ENCODE measurements around the gene DCDC1.

DCDC1 gene

GRCh38 chr11:30926130-30926529 is 443.4 kb downstream of the DCDC1 start:
- TF ChIP-seq, protein P1, sequence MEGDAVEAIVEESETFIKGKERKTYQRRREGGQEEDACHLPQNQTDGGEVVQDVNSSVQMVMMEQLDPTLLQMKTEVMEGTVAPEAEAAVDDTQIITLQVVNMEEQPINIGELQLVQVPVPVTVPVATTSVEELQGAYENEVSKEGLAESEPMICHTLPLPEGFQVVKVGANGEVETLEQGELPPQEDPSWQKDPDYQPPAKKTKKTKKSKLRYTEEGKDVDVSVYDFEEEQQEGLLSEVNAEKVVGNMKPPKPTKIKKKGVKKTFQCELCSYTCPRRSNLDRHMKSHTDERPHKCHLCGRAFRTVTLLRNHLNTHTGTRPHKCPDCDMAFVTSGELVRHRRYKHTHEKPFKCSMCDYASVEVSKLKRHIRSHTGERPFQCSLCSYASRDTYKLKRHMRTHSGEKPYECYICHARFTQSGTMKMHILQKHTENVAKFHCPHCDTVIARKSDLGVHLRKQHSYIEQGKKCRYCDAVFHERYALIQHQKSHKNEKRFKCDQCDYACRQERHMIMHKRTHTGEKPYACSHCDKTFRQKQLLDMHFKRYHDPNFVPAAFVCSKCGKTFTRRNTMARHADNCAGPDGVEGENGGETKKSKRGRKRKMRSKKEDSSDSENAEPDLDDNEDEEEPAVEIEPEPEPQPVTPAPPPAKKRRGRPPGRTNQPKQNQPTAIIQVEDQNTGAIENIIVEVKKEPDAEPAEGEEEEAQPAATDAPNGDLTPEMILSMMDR (IDR thresholded peaks at IDR 0.05; ENCODE audit: low read length, missing control alignments), result no peak
- DNase-seq (ENCODE audit: low read depth), result no peak
- no peak overlapping the region for H3K4me3 ChIP-seq (replicated peaks; ENCODE audit: low read depth, low read length)

DNA sequence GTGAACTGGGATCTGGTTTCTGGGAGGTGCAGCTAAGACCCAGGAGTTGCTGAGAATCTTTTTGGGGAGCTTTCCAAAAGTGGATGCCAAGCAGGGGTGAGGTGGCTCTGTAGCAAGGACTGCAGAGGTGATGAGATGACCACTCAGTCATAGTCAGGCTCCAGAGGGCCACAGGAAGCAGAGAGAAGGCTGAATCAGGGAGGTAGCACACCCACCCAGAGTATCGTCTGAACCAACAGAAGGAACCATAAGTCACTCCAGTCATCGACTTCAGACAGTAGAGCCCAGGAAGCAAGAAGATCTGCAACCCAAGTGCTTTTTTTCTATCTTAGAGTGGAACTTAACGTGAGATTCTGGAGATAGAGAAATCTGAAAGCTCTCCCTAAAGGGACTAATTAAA is 447.7 kb downstream of the DCDC1 start:
- H3K4me3 ChIP-seq (replicated peaks; ENCODE audit: low read depth, low read length), result no peak overlapping the region
- no peak for DNase-seq (ENCODE audit: low read depth)
- TF ChIP-seq, protein P1 (IDR thresholded peaks at IDR 0.05; ENCODE audit: low read length, missing control alignments), result no peak

DNA sequence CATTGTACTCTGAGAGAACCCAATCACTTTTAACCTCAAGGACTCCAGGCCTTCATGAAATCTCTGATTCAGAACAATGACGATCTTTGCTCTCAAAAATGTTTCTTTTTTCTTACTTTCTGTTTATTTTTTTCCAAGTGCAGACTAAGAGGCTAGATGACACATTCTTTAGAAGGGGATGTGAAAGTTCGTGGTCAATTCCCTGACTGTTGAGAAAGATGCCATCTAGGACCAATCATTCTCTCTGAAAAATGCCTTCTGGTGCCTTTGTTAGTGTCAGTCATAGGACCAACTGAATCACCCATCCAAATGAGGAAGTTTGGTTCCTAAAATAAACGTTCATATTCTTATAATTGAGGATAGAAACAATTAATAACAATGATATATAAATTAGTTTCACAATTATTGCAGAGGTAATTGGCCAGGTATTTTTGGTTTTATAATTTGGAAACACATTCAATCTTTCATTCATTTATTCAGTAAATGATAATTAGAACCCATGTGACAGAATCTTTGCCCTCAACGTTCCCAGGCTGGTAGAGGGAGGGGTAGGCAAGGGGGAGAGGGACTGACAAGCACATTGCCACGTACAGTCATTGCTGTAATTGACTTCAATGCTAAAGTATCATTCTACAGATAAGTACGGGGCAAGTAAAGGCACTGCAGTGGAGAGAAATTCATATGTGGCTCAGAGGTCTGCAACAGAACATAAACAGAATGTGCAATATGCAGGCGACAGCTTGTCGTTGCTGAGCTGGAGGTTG is 450.0 kb downstream of the DCDC1 start:
- TF ChIP-seq, protein P1 (IDR thresholded peaks at IDR 0.05; ENCODE audit: low read length, missing control alignments), result no peak
- no peak overlapping the region for H3K4me3 ChIP-seq (replicated peaks; ENCODE audit: low read depth, low read length)
- DNase-seq (ENCODE audit: low read depth), result no peak

DNA sequence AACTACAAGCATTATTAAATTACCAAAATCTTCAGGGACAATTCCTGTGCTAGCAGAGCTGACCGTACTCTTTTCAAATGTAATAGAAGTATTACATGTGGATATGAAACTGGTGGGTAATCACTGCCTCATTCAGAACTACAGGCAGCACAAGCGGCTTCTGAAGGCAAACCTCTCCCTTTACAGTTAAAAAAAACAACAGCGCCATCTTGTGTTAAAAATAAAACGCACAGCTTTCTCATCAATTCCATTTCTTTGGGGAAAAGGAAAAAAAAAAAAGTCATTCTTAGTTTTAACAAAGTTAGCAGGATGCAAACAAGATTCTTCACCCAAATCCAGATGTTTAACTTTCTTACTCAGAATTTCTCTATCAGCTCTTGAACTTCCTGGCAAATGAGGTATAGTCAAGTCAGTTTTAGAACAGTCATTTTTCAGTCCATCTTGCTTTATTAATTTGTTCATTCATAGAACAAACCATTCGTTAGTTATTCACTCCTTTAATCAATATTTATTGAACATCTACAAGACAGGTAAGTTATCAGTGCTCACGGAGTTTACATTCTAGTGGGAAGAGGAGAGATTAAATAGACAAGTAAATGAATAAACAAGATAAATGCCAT is 451.6 kb downstream of the DCDC1 start:
- TF ChIP-seq, protein P1 (IDR thresholded peaks at IDR 0.05; ENCODE audit: low read length, missing control alignments), result peak; percentile 55
- H3K4me3 ChIP-seq (replicated peaks; ENCODE audit: low read depth, low read length), result no peak overlapping the region
- peak; percentile 67 for DNase-seq (ENCODE audit: low read depth)

GRCh38 chr11:30917266-30917665 is 452.3 kb downstream of the DCDC1 start:
- TF ChIP-seq, protein P1 (IDR thresholded peaks at IDR 0.05; ENCODE audit: low read length, missing control alignments), result no peak
- no peak for DNase-seq (ENCODE audit: low read depth)
- H3K4me3 ChIP-seq (replicated peaks; ENCODE audit: low read depth, low read length), result no peak overlapping the region

GRCh38 chr11:30916764-30917163 is 452.8 kb downstream of the DCDC1 start:
- TF ChIP-seq, protein P1 (IDR thresholded peaks at IDR 0.05; ENCODE audit: low read length, missing control alignments), result no peak
- H3K4me3 ChIP-seq (replicated peaks; ENCODE audit: low read depth, low read length), result no peak overlapping the region
- DNase-seq (ENCODE audit: low read depth), result no peak

Measured in fibroblast of pulmonary artery (primary cell).